ENCODE results near the gene SUZ12.
"Not testable (repeated sequence)": the region's sequence is repeated elsewhere in the genome, so short reads cannot be mapped to it uniquely, and the experiment has no call there.

SUZ12 gene

DNA sequence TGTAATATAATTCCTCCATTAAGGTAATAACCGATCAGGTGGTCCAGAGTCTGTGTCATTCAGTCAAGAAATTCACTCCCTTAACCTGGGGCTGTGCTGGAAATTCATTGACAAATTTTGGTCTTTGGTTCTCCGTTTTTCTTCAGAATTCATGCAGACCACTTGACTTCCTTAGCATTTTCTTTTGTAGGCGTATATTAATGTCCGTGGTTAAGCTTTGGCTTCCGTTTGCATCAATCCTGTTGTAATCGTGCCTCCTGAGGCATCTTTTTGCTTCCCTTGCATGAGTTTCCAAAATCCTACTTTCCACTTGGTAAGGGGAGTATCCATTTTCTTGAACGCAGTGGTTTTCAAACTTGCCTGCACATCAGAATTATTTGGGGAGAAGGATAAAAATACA lies 79.4 kb downstream of the SUZ12 start:
- DNase-seq (ENCODE audit: insufficient read length, low spot score) (no peak), FAIRE-seq (no peak)
- TF ChIP-seq, protein P1, sequence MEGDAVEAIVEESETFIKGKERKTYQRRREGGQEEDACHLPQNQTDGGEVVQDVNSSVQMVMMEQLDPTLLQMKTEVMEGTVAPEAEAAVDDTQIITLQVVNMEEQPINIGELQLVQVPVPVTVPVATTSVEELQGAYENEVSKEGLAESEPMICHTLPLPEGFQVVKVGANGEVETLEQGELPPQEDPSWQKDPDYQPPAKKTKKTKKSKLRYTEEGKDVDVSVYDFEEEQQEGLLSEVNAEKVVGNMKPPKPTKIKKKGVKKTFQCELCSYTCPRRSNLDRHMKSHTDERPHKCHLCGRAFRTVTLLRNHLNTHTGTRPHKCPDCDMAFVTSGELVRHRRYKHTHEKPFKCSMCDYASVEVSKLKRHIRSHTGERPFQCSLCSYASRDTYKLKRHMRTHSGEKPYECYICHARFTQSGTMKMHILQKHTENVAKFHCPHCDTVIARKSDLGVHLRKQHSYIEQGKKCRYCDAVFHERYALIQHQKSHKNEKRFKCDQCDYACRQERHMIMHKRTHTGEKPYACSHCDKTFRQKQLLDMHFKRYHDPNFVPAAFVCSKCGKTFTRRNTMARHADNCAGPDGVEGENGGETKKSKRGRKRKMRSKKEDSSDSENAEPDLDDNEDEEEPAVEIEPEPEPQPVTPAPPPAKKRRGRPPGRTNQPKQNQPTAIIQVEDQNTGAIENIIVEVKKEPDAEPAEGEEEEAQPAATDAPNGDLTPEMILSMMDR (IDR thresholded peaks at IDR 0.05; ENCODE audit: insufficient read depth, missing control alignments): no peak

DNA sequence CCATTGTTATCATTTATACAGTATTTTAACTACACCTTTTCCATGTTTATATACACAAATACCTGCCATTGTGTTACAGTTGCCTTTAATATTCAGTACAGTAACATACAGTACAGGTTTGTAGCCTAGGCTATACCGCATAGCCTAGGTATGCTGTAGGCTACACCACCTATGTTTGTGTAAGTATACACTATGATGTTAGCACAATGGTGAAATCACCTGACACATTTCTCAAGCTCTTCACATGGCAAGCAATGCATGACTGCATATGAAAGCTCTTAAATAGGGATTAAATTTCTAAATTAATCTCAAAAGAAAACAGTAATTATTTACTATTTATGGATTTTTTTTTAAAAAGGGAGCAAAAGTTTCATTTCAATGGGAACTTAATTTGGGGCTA lies 82.4 kb downstream of the SUZ12 start:
- DNase-seq (ENCODE audit: insufficient read length, low spot score) (no peak), FAIRE-seq (no peak)
- TF ChIP-seq, protein P1 (IDR thresholded peaks at IDR 0.05; ENCODE audit: insufficient read depth, missing control alignments): no peak

DNA sequence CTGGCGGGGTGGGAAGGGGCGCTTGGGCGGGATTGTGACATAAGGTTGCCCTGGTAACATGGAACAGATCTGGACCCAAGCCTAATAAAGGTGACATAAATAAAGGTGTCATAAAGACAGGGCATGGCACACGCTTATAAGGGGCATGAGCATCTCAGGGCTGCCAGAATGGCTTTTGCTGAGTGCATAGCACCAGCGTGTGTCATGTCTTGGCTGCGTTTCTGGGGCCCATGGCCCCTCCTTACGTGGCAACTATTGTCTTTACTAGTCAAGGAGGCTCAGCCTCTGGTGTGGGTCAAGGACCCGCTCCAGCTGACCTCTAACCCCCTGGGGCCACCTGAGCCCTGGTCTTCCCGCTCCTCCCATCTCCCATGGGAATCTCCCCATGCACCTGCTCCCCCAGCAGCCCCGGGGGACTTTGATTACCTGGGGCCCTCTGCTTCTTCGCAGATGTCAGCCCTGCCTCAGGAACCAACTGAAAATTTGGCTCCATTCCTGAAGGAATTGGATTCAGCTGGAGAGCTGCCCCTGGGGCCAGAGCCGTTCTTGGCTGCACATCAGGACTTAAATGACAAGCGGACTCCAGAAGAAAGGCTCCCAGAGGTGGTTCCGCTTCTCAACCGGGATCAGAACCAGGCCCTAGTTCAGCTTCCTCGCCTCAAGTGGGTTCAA lies 84.3 kb downstream of the SUZ12 start:
- FAIRE-seq (no peak), DNase-seq (ENCODE audit: insufficient read length, low spot score) (no peak)
- TF ChIP-seq, protein P1 (IDR thresholded peaks at IDR 0.05; ENCODE audit: insufficient read depth, missing control alignments): no peak

DNA sequence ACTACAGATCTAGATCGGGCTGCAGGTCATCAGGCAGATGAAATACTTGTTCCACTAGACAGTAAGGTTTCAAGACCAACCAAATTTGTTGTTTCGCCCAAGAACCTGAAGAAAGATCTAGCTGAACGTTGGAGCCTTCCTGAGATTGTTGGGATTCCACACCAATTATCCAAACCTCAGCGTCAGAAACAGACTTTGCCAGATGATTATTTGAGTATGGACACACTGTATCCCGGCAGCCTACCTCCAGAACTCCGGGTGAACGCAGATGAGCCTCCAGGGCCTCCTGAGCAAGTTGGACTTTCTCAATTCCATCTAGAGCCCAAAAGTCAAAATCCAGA lies 84.8 kb downstream of the SUZ12 start:
- DNase-seq (ENCODE audit: insufficient read length, low spot score): no peak
- no peak for FAIRE-seq

DNA sequence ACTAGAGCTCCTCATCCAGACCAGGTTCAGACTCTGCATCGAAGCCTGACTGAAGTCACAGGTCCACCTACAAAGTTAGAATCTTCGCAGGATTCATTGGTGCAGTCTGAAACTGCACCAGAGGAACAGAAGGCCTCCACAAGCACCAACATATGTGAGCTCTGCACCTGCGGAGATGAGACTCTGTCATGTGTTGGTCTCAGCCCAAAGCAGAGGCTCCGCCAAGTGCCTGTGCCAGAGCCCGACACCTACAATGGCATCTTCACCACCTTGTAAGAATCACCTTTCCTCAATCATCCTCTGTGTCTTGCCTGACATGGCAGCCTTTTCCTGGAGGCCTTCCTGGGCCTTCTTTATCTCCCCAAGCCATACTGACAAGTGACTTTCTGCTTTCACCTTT lies 85.7 kb downstream of the SUZ12 start:
- not testable (repeated sequence) for FAIRE-seq; DNase-seq (ENCODE audit: insufficient read length, low spot score)

More for the DNA sequence above, 84.8 kb downstream of the SUZ12 start:
- TF ChIP-seq, protein P1 (IDR thresholded peaks at IDR 0.05; ENCODE audit: insufficient read depth, missing control alignments): no peak

DNA sequence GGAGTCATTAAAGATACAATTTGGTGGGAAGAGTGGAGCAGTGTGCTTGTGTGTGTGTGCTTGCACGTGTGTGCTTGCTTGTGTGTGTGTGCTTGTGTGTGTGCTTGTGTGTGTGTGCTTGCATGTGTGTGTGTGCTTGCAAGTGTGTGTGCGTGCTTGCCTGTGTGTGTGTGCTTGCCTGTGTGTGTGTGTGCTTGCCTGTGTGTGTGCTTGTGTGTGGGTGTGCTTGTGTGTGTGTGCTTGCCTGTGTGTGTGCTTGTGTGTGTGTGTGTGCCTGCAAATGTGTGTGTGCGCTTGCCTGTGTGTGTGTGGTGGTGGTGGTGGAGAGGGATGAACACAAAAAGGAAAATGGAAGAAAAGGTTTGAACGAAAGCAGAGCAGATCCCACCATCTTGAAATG lies 90.5 kb downstream of the SUZ12 start:
- FAIRE-seq: not testable (repeated sequence)

DNA sequence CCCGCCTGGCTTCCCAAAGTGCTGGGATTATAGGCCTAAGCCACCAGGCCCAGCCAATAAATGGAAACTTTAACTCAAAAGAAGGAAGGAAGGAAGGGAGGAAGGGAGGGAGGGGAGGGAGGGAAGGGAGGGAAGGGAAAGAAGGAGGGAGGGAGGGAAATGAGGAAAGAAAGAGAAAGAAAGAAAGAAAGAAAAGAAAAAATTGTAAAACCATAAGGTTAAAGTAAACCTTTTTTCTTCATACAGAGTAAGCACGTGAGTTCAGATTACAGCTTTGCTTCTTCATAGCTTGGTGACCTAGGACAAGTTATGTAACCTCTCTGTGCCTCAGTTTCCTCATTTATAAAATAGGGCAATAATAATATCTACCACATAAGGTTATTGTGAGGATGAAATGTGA lies 96.4 kb downstream of the SUZ12 start:
- no peak for FAIRE-seq
- DNase-seq (ENCODE audit: insufficient read length, low spot score): no peak
- TF ChIP-seq, protein P1 (IDR thresholded peaks at IDR 0.05; ENCODE audit: insufficient read depth, missing control alignments): no peak

More for the DNA sequence above, 90.5 kb downstream of the SUZ12 start:
- not testable (repeated sequence) for DNase-seq (ENCODE audit: insufficient read length, low spot score)

DNA sequence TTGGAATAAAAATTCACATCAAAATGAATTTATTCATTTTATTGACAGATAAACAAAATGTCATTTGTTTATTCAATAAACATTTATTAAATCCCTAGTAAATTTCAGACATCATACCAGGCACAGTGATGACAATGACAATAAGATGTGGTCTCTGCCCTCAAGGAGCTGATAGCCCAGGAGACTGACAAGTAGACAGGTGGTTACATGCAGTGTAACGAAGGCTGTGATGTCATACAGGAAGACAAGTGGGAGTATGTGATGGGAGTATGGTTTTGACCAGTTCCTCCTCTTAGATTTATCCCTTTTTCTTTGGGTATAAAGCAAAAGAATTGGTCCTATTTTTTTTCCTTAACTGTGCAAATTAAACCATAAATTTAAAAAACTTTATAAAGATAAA lies 97.0 kb downstream of the SUZ12 start:
- not testable (repeated sequence) for FAIRE-seq; DNase-seq (ENCODE audit: insufficient read length, low spot score)

DNA sequence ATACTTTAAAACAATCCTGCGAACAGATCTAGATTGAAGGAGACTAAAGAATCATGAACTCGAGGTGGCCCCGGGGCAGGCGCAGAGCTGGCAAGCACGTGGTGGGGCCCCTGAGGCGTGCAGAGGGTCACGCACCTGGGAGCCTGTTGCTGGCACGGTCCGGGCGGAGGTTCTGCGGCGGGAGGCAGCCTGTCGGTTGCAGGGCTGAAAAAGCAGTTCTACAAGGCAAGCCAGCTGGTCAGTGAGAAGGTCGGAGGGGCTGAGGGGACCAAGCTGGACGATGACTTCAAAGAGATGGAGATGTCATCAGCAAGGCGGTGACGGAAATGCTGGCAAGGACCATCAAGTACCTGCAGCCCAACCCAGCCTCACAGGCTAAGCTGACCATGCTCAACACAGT lies 103.4 kb downstream of the SUZ12 start:
- DNase-seq (ENCODE audit: insufficient read length, low spot score); FAIRE-seq: not testable (repeated sequence)

DNA sequence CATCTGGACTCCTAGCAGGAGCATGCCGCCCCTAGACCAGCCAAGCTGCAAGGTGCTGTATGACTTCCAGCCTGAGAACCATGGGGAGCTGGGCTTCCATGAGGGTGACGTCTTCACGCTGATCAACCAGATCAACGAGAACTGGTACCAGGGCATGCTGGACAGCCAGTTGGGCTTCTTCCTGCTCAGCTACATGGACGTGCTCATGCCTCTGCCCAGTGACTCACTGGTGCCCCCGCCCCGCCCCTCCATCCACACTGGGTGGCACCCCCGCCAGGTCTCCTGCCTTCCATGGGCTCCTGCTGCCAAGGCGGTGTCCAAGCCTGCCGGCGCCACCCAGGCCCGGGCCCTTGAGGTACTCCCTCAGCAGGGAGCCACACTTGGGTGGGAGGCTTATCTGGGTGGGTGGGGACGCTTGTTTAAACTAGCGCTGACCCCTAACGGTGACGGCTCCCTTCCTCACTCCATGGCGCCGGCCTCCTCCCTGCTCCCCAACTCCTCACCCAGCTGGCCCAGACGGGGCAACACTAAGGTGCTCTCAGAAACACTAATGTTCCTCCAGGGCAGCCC lies 104.6 kb downstream of the SUZ12 start:
- FAIRE-seq; DNase-seq (ENCODE audit: insufficient read length, low spot score): not testable (repeated sequence)

DNA sequence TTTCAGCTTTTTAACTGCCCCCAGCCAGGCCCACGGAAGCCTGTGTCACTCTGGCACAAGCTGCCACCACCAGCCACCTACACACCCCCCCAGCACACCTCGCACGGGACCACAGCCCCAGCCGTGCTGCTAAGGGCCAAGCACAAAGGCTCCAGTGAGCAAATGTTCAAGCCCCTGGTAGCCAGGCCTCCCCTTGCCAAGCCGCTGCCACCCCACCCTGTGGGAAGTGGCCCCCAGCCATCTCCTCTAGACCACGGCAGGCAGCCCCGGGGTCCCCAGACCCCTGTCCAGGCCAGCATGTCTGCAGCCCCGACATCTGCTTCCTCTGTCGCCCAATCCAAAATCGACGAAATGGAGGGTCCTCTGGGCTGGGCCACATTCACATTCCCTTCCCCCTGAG lies 105.5 kb downstream of the SUZ12 start:
- FAIRE-seq; DNase-seq (ENCODE audit: insufficient read length, low spot score): not testable (repeated sequence)

DNA sequence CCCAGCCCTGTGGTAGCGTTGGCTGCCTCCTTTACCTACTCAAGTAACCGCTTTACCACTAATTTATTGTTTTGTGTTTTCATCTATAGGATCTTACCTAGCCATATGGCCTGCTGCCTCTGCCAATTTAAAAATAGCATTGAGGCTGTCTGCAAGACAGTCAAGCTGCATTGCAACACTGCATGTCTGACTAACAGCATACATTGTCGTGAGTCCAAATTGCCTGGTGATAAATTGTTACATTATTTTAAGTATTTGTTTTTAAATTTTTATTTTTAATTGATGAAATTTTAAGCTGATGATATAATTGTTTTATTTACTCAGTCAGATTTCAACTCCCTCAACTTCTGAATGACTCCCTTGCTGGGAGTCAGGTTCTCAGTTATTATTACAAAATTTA lies 108.8 kb downstream of the SUZ12 start:
- FAIRE-seq; DNase-seq (ENCODE audit: insufficient read length, low spot score): not testable (repeated sequence)

DNA sequence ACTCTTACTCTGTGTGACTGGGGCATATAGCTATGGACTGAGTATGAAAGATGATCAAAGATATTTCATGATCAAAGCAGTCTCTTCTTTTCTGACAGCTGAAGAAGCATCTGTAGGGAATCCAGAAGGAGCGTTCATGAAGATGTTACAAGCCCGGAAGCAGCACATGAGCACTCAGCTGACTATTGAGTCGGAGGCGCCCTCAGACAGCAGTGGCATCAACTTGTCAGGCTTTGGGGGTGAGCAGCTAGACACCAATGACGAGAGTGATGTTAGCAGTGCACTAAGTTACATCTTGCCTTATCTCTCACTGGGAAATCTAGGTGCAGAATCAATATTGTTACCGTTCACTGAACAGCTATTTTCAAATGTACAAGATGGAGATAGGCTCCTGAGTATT lies 110.9 kb downstream of the SUZ12 start:
- DNase-seq (ENCODE audit: insufficient read length, low spot score); FAIRE-seq: not testable (repeated sequence)
